Neutrophil (primary cell): Measurements from ENCODE around the gene PLXNA2.

Experiments
- H3K27ac ChIP-seq: fragments of 200-600 bp; sonication (generic); 2 replicates; pipeline ENCODE4 v1.5.1; 2016; ENCODE audit warnings: mild to moderate bottlenecking, moderate library complexity
- H3K27me3 ChIP-seq: fragments of 200-600 bp; sonication (generic); 2 replicates; pipeline ENCODE4 v1.6.0; 2016; ENCODE audit warnings: mild to moderate bottlenecking
- H3K36me3 ChIP-seq: fragments of 200-600 bp; sonication (generic); 2 replicates; pipeline ENCODE4 v1.5.1; 2017
- H3K4me1 ChIP-seq, 2 experiments: fragments of 200-600 bp in 1 of 2; sonication (generic) in 1 of 2; 1 replicate in 1 of 2; 2 replicates in 1 of 2; pipeline versions ENCODE4 v1.5.1 to v1.6.1; 2013 to 2016; ENCODE audit warnings: low read depth in 1 of 2, low read length in 1 of 2, mild to moderate bottlenecking in 1 of 2, moderate library complexity in 1 of 2; ENCODE audit not compliant: control insufficient read depth in 1 of 2, insufficient read depth in 1 of 2
- H3K4me3 ChIP-seq, 2 experiments: fragments of 200-600 bp in 1 of 2; sonication (generic) in 1 of 2; 1 replicate in 1 of 2; 2 replicates in 1 of 2; pipeline ENCODE4 v1.5.1; 2013 to 2016; ENCODE audit warnings: low read depth in 1 of 2, low read length in 1 of 2, mild to moderate bottlenecking in 1 of 2, moderate library complexity in 1 of 2
- H3K9me3 ChIP-seq: fragments of 200-600 bp; sonication (generic); 2 replicates; pipeline ENCODE4 v1.5.1; 2016
- TF ChIP-seq, protein P1 (sequence below): fragments of 200-600 bp; sonication (generic); IDR thresholded peaks from 2 replicates; pipeline ENCODE4 v1.5.1; 2016; ENCODE audit warnings: antibody characterized with exemption

PLXNA2 gene

DNA sequence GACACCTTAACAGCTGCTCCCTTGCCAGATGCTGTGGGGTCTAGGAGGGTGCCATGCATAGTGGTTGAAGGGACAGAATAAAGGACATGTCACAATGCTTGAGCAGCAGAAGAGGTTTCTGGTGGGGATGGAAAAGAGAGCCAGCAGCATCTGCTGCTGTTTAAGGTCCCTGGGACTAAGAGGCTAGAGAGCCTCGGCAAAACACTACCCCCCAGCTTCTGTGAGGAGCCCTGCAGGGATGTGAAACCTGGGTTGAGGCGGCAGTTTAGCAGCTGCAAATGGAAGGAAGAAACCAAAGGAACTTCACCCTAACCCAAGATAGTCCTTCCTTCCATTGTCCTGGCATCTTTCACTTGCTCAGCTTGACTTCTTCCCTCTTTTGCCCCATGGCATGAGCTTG, 39.4 kb downstream of the PLXNA2 start:
- H3K4me1 ChIP-seq, result no peaks in the 10 kb centered on the region
- H3K27me3 ChIP-seq, result peaks cover 20% of the 10 kb centered on the region
- H3K27ac ChIP-seq, result no peak overlapping the region
- no peak overlapping the region for H3K4me3 ChIP-seq
- no peaks in the 10 kb centered on the region for H3K36me3 ChIP-seq
- TF ChIP-seq, protein P1, sequence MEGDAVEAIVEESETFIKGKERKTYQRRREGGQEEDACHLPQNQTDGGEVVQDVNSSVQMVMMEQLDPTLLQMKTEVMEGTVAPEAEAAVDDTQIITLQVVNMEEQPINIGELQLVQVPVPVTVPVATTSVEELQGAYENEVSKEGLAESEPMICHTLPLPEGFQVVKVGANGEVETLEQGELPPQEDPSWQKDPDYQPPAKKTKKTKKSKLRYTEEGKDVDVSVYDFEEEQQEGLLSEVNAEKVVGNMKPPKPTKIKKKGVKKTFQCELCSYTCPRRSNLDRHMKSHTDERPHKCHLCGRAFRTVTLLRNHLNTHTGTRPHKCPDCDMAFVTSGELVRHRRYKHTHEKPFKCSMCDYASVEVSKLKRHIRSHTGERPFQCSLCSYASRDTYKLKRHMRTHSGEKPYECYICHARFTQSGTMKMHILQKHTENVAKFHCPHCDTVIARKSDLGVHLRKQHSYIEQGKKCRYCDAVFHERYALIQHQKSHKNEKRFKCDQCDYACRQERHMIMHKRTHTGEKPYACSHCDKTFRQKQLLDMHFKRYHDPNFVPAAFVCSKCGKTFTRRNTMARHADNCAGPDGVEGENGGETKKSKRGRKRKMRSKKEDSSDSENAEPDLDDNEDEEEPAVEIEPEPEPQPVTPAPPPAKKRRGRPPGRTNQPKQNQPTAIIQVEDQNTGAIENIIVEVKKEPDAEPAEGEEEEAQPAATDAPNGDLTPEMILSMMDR, result no peak
- no peaks in the 10 kb centered on the region for H3K9me3 ChIP-seq

- TF ChIP-seq, protein P1, result no peak
- Histone ChIP-seq H3K4me3 (no peak overlapping the region), H3K9me3 (no peaks in the 10 kb centered on the region), H3K36me3 (no peaks in the 10 kb centered on the region), H3K27ac (no peak overlapping the region), H3K4me1 (no peaks in the 10 kb centered on the region), H3K27me3 (peaks cover 20% of the 10 kb centered on the region)
Measured at GRCh38 chr1:208203848-208204609, 40.2 kb downstream of the PLXNA2 start.

DNA sequence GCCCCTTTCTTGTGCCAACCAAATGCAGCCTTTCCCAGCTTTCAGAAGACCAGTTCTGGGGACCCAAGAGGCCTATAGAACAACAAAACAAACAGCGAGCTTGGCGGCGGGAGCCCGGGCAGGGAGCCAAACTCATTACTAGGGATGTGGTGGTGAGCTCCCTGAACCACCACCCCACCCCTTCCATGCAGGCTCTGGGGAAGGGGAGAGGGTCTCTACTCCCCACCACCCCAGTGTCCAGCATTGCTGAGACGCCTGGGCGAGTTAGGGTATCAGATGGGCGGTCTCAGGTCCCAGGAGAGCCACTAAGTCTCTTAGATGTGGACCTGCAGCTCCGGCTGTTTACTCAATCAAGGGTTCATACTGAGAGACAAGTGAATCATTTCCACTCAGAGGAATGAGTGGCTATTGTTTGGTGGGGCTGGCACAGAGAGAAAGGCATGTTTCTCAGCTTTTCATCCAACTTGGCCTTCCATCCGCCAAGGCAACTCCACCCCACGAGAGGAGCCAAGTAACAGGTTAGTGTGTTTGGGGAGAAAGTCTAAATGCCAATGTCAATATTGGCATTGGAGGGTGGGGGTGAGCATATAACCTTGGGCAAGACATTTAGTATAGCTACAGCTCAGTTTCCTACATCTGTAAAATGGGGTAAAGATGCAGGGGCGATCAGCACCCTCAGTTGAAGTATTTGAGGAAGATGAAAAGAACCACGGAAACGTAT, 40.9 kb downstream of the PLXNA2 start:
- H3K4me3 ChIP-seq, result no peak overlapping the region
- no peaks in the 10 kb centered on the region for H3K36me3 ChIP-seq
- no peak overlapping the region for H3K27ac ChIP-seq
- H3K4me1 ChIP-seq, result no peaks in the 10 kb centered on the region
- TF ChIP-seq, protein P1, result no peak
- no peaks in the 10 kb centered on the region for H3K9me3 ChIP-seq
- H3K27me3 ChIP-seq, result peaks cover 19% of the 10 kb centered on the region

GRCh38 chr1:208202333-208202995, 41.7 kb downstream of the PLXNA2 start:
- Histone ChIP-seq H3K9me3 (no peaks in the 10 kb centered on the region), H3K36me3 (no peaks in the 10 kb centered on the region), H3K4me1 (no peaks in the 10 kb centered on the region), H3K4me3 (no peak overlapping the region), H3K27ac (no peak overlapping the region), H3K27me3 (peaks cover 11% of the 10 kb centered on the region)
- TF ChIP-seq, protein P1, result no peak

DNA sequence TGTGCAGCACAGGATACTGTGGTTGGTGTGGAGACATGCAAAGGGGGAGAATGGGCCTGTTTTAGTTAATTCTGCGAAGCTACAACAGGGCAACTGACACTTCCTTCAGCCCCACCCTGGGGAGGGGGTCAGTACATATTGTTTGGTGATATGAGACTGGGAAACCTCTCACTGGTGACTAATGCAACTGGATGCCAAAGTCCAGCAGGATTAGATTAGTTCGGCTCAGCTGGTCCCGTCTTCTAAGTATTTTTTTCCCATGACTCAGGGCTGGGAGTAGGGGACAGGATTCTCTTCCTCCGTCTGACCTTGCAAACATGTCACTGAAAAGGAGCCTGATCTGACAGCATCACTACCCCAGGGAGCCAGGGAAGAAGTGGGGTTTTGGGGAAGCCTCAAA, 43.0 kb downstream of the PLXNA2 start:
- Histone ChIP-seq H3K9me3 (no peaks in the 10 kb centered on the region), H3K27me3 (peaks cover 6% of the 10 kb centered on the region), H3K27ac (no peak overlapping the region), H3K4me1 (no peaks in the 10 kb centered on the region), H3K36me3 (no peaks in the 10 kb centered on the region), H3K4me3 (no peak overlapping the region)
- TF ChIP-seq, protein P1, result no peak
